ENCODE results near the gene TRIM65. TPM values are rescaled to one million over a fixed set of nuclear protein-coding genes. Genes with fewer than 3 reads are reported as not detected.

The TRIM65 gene
- total RNA-seq, 2 donors from 2014 or later, result 16.2 to 31.9 TPM

- Mint-ChIP-seq H3K9me3 (no peaks in the 10 kb centered on the region), H3K36me3 (no peaks in the 10 kb centered on the region), H3K27ac (peak within 1 kb of the TSS; percentile 94 to 97)
- peak; percentile 62 to 83 for DNase-seq (ENCODE audit: low spot score in 2 of 2)
- ATAC-seq, result peak; percentile 58 to 75
Observed at GRCh38 chr17:75843577-75844529, 52.9 kb downstream of the TRIM65 start, which contains the start of gene UNC13D. TSS of gene UNC13D (minus strand) at chr17:75844404. CDS start at chr17:75844337, 67 bp downstream.

GRCh38 chr17:75842963-75843576 lies 53.7 kb downstream of the TRIM65 start:
- Mint-ChIP-seq H3K36me3 (no peaks in the 10 kb centered on the region), H3K27ac (peak overlapping the region; percentile 93 to 97), H3K9me3 (no peaks in the 10 kb centered on the region)
- peak; percentile 6 to 39 for ATAC-seq
- DNase-seq (ENCODE audit: low spot score in 2 of 2), result peak in 1 of 2 donors; percentile 49

GRCh38 chr17:75842411-75842810 lies 54.3 kb downstream of the TRIM65 start:
- no peak for DNase-seq (ENCODE audit: low spot score in 2 of 2)
- Mint-ChIP-seq H3K9me3 (no peaks in the 10 kb centered on the region), H3K36me3 (no peaks in the 10 kb centered on the region), H3K27ac (peak overlapping the region in 1 of 2 donors; percentile 97)
- ATAC-seq, result no peak

- DNase-seq (ENCODE audit: low spot score in 2 of 2), result no peak
- Mint-ChIP-seq H3K9me3 (no peaks in the 10 kb centered on the region), H3K36me3 (no peaks in the 10 kb centered on the region), H3K27ac (no peak overlapping the region)
- ATAC-seq, result no peak
Observed at GRCh38 chr17:75840799-75841164, 56.0 kb downstream of the TRIM65 start.

GRCh38 chr17:75839942-75840798 lies 56.6 kb downstream of the TRIM65 start:
- Mint-ChIP-seq H3K9me3 (no peaks in the 10 kb centered on the region), H3K27ac (peak overlapping the region in 1 of 2 donors; percentile 44), H3K36me3 (no peaks in the 10 kb centered on the region)
- no peak for DNase-seq (ENCODE audit: low spot score in 2 of 2)
- no peak for ATAC-seq

Other genes starting within 250 kb of the TRIM65 start
- 10 to 100 TPM; 35.1 to 47.4 TPM for gene RECQL5, start 229.8 kb downstream of the TRIM65 start, total RNA-seq
- gene SAP30BP, start 229.6 kb downstream of the TRIM65 start, total RNA-seq, result 10 to 100 TPM; 76.3 to 78.8 TPM
- gene ITGB4, start 175.5 kb downstream of the TRIM65 start, total RNA-seq, result 1 to 10 TPM in 1 of 2 donors, under 1 TPM in 1; 0.76 to 1.1 TPM
- 10 to 100 TPM; 54.7 to 74.8 TPM for gene GALK1, start 131.8 kb downstream of the TRIM65 start, total RNA-seq
- gene UNK, start 112.1 kb downstream of the TRIM65 start, total RNA-seq, result 10 to 100 TPM; 15.3 to 29.3 TPM
- gene UNC13D, start 52.5 kb downstream of the TRIM65 start, total RNA-seq, result 100 to 1,000 TPM; 128 to 143 TPM
- 100 to 1,000 TPM in 1 of 2 donors, 10 to 100 TPM in 1; 78.2 to 144 TPM for gene WBP2, start 41.6 kb downstream of the TRIM65 start, total RNA-seq
- gene TRIM47, start 18.4 kb downstream of the TRIM65 start, total RNA-seq, result 10 to 100 TPM; 11.5 to 26.2 TPM
- gene MRPL38, start 7.9 kb upstream of the TRIM65 start, total RNA-seq, result 100 to 1,000 TPM; 101 to 105 TPM
- 10 to 100 TPM; 13.3 to 20.6 TPM for gene FBF1, start 44.1 kb upstream of the TRIM65 start, total RNA-seq
- gene ACOX1, start 82.2 kb upstream of the TRIM65 start, total RNA-seq, result 10 to 100 TPM; 31.3 to 42.1 TPM
- gene TEN1, start 82.3 kb upstream of the TRIM65 start, total RNA-seq, result 10 to 100 TPM; 13.4 to 20.5 TPM
- 1 to 10 TPM; 6.9 to 8.3 TPM for gene CDK3, start 103.9 kb upstream of the TRIM65 start, total RNA-seq
- gene EVPL, start 130.4 kb upstream of the TRIM65 start, total RNA-seq, result 1 to 10 TPM in 1 of 2 donors, under 1 TPM in 1; 0.34 to 1.5 TPM
- gene SRP68, start 175.6 kb upstream of the TRIM65 start, total RNA-seq, result 100 to 1,000 TPM in 1 of 2 donors, 10 to 100 TPM in 1; 78.8 to 162 TPM
- 10 to 100 TPM in 1 of 2 donors, 1 to 10 TPM in 1; 6.2 to 14.6 TPM for gene GALR2, start 177.8 kb upstream of the TRIM65 start, total RNA-seq
- gene ZACN, start 182.2 kb upstream of the TRIM65 start, total RNA-seq, result 10 to 100 TPM in 1 of 2 donors, 1 to 10 TPM in 1; 6.8 to 15.7 TPM
- gene EXOC7, start 206.8 kb upstream of the TRIM65 start, total RNA-seq, result 10 to 100 TPM; 85.0 to 91.9 TPM
- gene FOXJ1, start 244.3 kb upstream of the TRIM65 start, total RNA-seq, result under 1 TPM; 0.46 to 0.56 TPM

Data from activated naive CD4-positive, alpha-beta T cell treated with anti-CD3 and anti-CD28 coated beads, Interleukin-2, amount 50 U/mL, for 72 hours (primary cell).